ENCODE measurements around the gene ZFYVE27. TPM values are rescaled to one million over a fixed set of nuclear protein-coding genes. Genes with fewer than 3 reads are reported as not detected.

The ZFYVE27 gene
- polyA plus RNA-seq, 1 donor from 2014 or later: 135 TPM

GRCh38 chr10:97779975-97780374 is 43.0 kb downstream of the ZFYVE27 start:
- Histone ChIP-seq H3K36me3 (ENCODE audit: insufficient read depth, low read length) (no peaks in the 10 kb centered on the region), H3K9me3 (ENCODE audit: low read length) (no peaks in the 10 kb centered on the region), H4K20me1 (ENCODE audit: insufficient read depth) (no peaks in the 10 kb centered on the region), H2AFZ (ENCODE audit: low read depth, low read length) (no peak overlapping the region), H3K9ac (ENCODE audit: low read length) (no peak overlapping the region), H3K4me3 (ENCODE audit: low read length) (no peak overlapping the region), H3F3A (ENCODE audit: insufficient read depth, low read length, poor library complexity, severe bottlenecking) (no peaks in the 10 kb centered on the region), H3K79me2 (replicated peaks; ENCODE audit: insufficient read depth, low read length) (no peaks in the 10 kb centered on the region), H3K9me2 (ENCODE audit: insufficient read depth, low read length) (no peaks in the 10 kb centered on the region), H3K27me3 (ENCODE audit: insufficient read depth, low read depth, low read length) (no peaks in the 10 kb centered on the region), H3K27ac (ENCODE audit: low read length) (no peak overlapping the region), H3K4me2 (ENCODE audit: low read length) (no peak overlapping the region)
- TF ChIP-seq EZH2 (IDR thresholded peaks at IDR 0.05; ENCODE audit: borderline replicate concordance, insufficient read depth, low read length, poor library complexity, severe bottlenecking): no peak
- TF ChIP-seq REST (IDR thresholded peaks at IDR 0.05; ENCODE audit: borderline replicate concordance): no peak
- no peak for TF ChIP-seq MXI1 (conservative IDR thresholded peaks at IDR 0.05; ENCODE audit: poor library complexity, severe bottlenecking)
- TF ChIP-seq CTCF (IDR thresholded peaks at IDR 0.05; ENCODE audit: poor library complexity, severe bottlenecking): no peak
- no peak for TF ChIP-seq POLR2AphosphoS5 (IDR thresholded peaks at IDR 0.05)
- TF ChIP-seq TAF1 (IDR thresholded peaks at IDR 0.05; ENCODE audit: low read depth): no peak
- TF ChIP-seq SMC3 (conservative IDR thresholded peaks at IDR 0.05; ENCODE audit: poor library complexity): no peak
- no peak for TF ChIP-seq EP300 (conservative IDR thresholded peaks at IDR 0.05; ENCODE audit: poor library complexity, severe bottlenecking)
- TF ChIP-seq RAD21 (conservative IDR thresholded peaks at IDR 0.05): no peak

GRCh38 chr10:97780841-97781617 is 44.1 kb downstream of the ZFYVE27 start:
- Histone ChIP-seq H3K27me3 (ENCODE audit: insufficient read depth, low read depth, low read length) (no peaks in the 10 kb centered on the region), H3K4me3 (ENCODE audit: low read length) (no peak overlapping the region), H3K4me2 (ENCODE audit: low read length) (no peak overlapping the region), H3K9ac (ENCODE audit: low read length) (no peak overlapping the region), H3K9me3 (ENCODE audit: low read length) (no peaks in the 10 kb centered on the region), H3K27ac (ENCODE audit: low read length) (no peak overlapping the region), H3K79me2 (replicated peaks; ENCODE audit: insufficient read depth, low read length) (no peaks in the 10 kb centered on the region), H2AFZ (ENCODE audit: low read depth, low read length) (no peak overlapping the region), H3K9me2 (ENCODE audit: insufficient read depth, low read length) (no peaks in the 10 kb centered on the region), H3K36me3 (ENCODE audit: insufficient read depth, low read length) (no peaks in the 10 kb centered on the region), H4K20me1 (ENCODE audit: insufficient read depth) (no peaks in the 10 kb centered on the region), H3F3A (ENCODE audit: insufficient read depth, low read length, poor library complexity, severe bottlenecking) (no peaks in the 10 kb centered on the region)
- no peak for TF ChIP-seq EZH2 (IDR thresholded peaks at IDR 0.05; ENCODE audit: borderline replicate concordance, insufficient read depth, low read length, poor library complexity, severe bottlenecking)
- no peak for TF ChIP-seq RAD21 (conservative IDR thresholded peaks at IDR 0.05)

Measured in neural cell (in vitro differentiated cells).